HG03460 (cell line): ENCODE measurements around the gene TTC39B.

Source experiments
- ATAC-seq: cut with Tn5 transposase; IDR thresholded peaks from one replicate; pipeline ENCODE4 v1.9.1; 2021; ENCODE audit not compliant: unreplicated experiment

The TTC39B gene

DNA sequence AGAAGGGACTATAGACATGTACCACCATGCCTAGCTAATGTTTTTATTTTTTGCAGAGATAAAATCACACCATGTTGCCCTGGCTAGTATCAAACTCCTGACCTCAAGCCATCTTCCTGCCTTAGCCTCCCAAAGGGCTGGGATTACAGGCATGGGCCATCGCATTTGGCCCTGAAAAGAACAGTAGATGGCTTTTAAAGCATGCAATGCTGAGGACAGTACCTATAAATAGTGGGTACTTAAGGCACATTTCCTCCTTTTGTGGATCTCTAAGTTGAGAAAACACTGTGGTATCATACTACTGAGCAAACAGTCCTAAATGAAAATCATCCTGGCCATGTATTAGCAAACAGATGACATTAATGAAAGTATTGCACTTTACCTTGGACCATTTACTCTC lies 119.4 kb downstream of the TTC39B start:
- ATAC-seq, result no peak

DNA sequence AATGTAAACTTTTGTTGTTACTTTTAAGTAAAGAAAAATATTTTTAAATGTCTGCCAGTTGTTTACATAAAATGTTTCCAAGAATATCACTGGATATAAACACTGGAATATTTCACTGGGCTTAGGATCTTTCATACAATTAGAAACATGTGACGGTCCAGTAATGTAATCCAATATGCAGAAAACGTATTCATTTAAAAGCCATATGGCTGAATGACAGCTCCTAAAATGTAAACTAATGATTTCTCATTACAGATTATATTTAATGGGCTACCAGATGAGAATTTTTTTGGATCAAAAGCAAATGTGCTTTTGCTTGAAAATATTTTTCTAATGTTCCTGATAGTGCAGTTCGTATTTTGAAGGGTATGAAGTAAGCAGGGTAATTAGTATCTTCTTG lies 124.3 kb downstream of the TTC39B start:
- ATAC-seq, result no peak

DNA sequence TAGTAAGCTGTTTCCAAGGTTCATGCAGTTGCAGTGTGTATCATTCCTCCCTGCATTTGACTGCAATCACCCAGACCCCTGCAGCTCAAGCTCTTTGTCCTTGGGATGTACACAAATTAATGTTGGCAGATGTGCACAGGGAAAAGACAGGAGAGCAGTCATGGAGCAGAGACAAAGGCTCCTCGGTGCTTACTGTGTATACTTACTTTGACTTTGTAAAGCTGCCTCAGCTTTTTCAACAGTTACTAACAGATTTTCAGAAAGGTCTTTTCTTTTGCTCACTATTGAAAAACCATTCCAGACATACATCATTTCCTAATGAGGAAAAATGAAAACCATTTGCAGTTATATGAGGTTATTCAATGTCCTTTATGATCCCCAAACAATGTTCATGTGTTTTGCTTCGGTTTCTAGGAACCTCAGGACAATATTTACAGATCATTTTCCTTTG lies 124.9 kb downstream of the TTC39B start:
- no peak for ATAC-seq

DNA sequence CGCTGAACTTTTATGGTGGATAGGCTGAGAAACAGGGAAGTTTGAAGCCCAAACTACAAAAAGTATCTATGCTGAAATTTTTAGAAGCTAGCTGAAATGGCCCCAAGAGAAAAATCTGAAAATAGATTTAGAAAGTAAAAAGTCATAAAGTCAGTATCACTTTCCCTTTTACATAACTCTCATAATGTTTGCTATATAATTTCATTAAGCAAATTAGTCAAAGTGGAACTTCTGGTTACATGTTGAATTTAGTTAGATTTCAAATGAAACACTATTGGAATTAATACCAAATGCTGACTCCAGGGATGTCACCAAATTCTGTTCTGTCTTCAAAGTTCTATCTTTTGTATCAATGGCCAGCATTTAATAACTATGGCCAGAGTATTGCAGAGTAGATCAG lies 126.9 kb downstream of the TTC39B start:
- ATAC-seq, result no peak

DNA sequence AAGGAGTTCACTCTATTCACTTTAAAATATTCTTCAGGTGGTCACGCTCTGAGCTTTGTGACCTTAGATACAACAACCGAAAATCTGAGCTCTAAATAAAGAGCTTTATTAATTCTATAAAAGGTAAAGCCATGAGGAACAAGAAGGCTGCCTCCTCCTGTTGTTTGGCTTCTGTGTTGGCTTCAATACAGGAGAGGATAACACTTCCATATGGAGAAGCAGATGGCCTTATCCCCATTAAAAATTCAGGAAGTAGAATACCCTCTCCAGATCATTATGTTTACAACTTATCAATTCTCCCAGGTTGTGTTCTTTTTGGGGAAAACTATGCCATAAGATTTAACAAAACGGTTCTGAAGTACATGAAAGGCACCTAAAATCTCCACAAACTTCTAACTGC lies 128.4 kb downstream of the TTC39B start:
- no peak for ATAC-seq

DNA sequence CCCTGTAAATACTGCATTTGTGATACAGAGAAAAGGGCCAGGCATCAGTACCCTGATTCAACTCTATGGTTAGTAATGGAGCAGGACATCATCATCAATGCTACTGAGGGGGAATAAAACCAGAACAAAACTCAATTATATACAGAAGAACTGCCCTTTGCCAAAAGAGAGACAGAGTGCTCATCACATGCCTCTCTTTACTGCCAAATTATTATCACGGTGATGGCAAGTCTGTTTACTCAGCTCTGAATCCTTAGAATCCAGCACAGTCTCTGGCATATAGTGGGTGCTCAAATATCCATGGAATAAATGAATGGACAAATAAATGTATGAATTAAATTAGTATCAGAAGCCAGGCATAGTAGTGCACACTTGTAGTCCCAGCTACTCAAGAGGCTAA lies 130.2 kb downstream of the TTC39B start:
- ATAC-seq, result no peak

DNA sequence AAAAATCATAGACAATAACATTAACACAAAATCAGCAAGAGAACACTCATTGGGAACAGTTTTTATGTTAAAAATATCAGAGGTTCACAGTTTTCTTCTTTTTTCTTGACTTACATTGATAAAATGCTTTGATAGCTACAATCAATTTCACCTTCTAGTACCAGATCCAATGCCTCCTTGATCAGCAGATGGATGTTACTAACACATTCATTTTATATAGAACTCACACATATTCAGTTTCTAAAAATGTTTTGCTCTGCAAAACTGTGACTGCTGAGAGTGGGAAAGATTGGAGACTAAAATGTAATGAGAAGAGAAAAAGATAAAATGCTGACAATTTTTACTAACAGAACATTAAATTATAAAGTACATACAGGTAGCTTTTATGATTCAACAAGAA lies 143.1 kb downstream of the TTC39B start:
- ATAC-seq, result no peak

DNA sequence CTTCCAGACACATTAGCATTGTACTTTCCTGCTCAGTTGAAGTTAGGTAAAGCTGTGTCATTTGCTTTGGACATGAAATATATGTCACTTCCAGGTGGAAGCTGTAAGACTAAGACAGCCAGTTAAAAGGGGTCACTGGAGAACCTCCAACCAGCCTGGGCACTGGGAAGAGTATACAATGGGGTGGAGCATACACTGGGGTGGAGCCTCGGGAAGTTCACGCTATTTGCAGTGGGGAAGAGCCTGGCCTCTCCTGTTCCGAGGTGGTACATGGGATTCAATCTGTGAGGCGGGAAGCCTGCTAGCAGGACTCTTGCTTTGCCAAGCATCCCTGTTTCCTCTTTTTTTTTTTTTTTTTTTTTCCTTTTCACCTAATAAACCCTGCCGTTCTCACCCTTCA lies 145.3 kb downstream of the TTC39B start:
- no peak for ATAC-seq

DNA sequence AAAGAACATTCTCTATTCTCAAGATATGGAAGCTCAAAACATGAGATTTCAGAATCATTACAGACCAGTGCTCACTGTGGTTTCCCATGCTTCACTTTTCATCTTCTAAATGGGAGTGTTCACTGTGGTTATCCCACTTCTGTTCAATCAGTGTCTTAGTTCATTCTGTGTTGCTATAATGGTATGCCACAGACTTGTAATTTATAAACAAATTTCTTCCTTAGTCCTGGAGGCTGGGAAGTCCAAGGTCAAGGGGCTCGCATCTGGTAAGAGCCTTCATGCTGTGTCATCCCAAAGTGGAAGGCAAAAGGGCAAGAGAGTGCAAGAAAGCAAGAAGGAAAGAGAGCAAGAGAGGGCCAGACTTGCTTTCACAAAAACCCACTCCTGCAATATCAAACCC lies 146.3 kb downstream of the TTC39B start:
- ATAC-seq, result no peak

DNA sequence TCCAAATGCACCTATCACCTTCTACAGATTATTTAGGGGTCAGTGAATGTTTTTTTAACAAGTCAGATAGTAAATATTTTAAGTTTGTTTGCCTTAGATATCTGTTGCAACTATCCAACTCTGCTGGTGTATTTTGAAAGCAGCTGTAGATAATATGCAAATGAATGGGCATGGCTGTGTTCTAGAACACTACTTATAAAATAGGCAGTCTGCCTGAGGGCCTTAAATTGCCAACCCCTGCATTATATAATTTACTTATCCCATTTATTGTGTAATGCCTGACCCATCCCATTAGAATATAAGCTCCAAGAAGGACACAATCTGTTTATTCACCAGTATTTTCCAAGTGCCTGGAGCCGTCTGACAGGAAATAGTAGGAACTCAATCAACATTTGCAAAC lies 149.0 kb downstream of the TTC39B start:
- ATAC-seq, result no peak

DNA sequence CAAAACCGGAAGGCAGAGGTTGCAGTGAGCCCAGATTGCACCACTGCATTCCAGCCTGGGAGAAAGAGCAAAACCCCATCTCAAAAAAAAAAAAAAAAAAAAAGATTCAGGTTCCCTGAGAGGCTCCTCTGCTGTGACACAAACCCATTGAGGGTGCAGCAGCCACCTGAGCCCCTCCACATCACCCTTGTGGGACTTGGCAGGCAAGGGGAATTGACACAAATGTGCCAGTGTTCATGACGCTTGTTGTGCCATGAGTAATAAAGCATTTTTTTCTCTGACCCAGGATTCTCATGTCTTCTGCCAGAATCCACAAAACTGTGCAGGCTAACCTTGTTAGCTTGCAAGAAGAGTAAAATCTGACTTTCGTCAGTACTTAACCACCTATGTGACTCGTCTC lies 149.6 kb downstream of the TTC39B start:
- ATAC-seq, result no peak

DNA sequence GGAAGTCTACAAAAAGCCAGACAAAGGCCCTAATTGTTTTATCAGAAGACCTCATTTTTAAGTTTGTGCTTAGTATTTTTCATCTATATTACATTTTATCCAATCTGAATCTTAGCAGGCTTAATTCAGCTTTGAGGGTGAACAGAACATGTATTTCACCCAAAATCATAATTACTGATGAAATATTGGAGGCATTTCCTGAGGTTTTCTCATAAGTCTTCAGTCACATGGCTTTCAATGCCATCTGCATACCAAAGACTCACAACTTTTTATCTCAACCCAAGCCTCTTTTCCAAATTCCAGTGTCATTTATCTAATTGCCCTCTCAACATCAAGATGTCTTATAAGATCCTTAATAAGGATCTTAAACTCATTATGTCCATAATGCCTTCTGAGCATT lies 150.8 kb downstream of the TTC39B start:
- no peak for ATAC-seq

DNA sequence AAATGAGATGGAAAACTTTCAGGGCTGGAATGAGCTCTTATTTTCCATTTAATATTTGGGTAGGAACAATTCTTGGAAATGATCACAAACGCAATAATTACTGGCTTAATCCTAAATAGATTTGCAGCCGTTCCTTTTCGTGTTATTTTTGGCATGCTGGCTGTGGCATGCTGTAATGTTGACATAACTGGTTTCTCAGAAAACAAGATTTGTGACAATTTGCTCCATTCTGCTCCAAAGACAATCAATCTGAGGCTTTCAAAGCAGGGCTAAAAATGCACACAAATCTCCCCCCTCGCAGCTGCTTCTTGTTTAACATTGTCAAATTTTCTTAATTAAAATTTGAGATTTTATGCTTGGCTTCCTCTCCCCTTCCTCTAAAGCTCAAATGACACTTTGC lies 151.2 kb downstream of the TTC39B start:
- ATAC-seq, result no peak

DNA sequence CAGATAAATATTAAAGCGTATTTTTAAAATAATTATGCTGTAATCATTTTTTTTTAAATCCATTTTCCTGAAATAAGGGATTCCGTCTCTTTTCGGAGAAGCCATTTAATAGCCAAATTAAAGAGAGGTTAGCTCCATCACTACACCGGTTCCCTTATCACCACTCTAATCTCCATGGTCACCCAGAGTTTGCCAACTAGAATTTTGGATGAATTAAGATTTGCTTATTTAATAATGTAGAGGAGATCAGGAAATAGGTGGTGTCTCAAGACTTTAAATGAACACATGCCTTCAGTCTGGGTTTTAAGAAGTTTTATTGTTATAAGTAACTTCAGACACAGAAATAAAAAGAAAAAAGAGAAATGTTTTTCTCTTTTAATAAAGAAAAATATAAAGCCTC lies 151.7 kb downstream of the TTC39B start:
- ATAC-seq, result no peak

DNA sequence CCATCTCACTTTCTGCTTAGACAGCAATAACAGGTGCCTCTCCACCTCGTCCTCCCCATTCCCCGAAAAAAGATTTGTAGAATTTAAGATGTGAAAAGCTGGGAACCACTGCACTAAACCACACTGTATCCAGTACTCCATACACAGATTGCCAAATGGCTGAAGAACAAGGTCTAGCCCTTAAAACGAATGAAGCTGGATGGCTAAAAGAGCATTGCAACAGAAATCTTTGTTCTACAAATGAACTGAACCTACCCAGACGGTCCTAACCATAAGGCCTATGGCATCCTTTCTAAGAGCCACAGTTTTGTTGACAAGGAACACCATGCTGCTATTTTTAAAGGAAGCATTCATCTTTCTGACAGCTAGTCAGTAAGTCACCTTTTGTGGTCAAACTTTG lies 152.3 kb downstream of the TTC39B start:
- ATAC-seq, result no peak

DNA sequence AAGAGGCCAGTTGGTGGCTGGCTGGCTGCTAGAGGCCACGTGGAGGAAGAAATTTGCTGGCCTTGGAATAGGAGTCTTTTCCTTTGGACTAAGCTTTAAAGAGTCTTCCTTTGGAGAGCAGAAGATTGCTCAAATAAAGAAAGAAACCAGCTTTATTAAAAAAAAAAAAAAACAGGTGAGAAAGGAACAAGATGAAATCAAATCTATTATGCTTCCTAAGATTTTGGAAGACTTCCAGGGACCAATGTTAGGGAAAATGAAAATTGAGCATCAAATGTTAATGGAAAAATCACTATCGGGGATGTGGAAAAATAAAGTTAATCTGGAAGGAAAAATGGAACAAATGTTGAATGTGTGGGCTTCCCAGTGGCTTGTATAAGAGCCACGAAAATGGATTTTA lies 153.1 kb downstream of the TTC39B start:
- no peak for ATAC-seq

DNA sequence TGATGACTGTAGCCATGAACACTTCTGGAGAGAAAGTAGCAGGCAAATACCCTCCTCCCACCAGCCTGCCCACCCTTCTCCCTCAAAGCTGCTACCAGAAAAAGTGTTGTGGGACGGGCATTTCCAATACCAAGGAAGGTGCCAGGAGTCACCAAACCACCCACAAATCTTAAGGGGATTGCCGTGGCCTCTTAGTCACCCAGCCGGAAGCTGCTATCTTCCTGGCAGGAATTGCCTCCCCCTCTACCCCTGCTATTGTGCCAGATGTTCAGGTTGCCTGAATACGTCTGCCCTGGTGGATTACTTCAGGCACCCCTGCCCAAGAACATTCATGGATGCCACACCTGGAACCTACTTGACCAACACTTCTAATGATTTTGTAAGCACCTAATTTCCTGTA lies 156.1 kb downstream of the TTC39B start:
- ATAC-seq, result no peak

DNA sequence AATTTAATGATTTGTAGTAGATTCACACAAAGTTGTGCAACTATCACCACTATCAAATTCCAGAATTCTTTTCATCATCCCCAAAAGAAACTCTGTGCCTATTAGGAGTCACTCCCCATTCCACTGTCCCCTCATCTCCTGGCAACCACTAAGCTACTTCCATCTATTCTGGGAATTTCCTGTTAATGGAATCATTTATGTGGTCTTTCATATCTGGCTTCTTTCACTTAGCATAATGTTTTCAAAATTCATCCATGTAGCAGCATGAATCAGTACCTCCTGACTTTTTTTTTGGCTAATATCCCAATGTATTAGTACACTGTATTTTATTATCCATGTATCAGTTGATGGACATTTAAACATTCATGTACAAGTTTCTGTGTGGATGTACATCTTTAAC lies 157.6 kb downstream of the TTC39B start:
- ATAC-seq, result no peak

DNA sequence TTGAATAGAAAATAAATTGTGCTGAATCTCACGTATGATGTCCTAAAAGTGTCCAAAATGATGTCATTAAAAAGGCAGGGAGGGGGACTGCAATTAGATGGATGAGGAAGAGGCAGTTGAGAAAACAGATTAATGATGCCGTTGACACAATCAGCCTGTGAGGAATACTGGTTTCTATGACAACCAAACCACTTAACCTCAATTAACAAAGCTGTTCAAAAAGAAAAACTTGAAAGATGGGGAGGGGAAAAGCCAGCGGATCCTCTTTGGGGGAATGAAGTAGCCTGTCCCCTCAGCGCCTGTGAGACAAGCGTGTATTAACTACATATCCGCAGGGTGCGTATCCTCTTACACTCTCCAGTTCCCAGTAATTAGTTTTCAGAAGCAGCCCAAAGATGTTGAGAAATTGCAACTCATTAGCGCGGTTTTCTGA lies 160.7 kb downstream of the TTC39B start:
- ATAC-seq, result no peak

DNA sequence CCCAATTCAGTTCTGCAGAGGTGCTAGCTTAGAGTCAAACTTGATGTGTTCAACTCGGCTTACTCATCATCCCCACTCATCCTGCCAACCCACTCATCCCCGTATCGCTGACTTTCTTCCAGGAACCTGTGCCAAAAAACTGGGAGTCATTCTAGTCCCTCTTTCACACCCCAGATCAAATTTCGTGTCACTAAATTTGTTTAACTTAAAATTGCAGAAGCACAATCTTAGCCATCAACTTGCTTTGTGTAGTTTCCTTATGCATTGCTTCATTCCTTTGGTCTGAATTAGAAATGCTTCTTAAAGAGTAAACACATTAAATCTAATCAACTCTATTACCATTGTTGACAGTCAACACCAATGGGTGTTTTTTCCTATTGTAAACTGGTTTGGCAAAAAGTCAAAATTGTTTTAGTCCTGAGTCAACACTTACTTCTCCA lies 162.4 kb downstream of the TTC39B start:
- ATAC-seq, result no peak

DNA sequence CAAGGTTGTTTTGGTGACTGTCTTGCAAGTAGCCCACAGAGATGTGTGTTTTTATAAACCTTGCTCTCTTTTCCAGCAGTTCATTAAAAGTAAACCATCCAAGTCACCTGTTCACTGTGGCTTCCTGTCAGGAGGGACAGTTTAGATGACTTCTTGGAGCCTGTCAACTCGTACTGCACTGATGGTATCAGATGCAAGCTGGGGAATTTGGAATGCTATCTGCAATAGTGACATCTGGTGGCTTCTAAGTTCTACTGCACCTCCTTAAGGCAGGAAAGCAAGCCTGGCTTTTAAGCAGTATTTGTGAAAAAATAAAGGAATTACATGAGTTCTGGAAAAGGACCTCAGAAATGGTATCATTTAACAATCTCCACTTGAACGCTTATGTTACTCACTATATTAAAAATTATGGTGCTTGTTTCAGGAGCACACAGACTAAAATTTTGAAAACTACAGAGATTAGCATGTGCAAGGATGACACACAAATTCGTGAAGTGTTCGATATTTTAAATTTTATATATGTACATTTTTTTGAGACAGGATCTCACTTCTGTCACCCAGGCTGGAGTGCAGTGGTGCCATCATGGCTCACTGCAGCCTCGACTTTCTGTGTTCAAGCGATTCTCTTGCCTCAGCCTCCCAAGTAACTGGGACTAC lies 164.0 kb downstream of the TTC39B start:
- peak; percentile 97 for ATAC-seq

DNA sequence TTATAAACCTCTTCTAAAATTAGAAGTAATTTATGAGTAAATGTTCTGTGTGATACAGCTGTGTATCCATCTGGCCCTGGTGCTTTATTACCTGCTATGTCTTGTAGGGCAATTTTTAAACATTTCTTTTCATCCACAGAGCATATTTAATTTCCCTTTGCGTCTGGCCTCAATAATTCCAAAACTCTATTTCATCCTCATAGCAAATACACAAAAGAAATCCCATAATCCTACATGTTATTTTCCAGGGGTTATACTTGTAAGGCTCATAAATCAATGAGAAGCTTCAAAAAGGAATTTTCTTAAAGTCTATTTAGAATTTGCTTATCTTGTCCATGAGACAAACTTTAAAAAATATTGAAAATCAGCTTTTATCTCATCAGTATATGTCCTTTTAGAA lies 167.0 kb downstream of the TTC39B start:
- no peak for ATAC-seq

DNA sequence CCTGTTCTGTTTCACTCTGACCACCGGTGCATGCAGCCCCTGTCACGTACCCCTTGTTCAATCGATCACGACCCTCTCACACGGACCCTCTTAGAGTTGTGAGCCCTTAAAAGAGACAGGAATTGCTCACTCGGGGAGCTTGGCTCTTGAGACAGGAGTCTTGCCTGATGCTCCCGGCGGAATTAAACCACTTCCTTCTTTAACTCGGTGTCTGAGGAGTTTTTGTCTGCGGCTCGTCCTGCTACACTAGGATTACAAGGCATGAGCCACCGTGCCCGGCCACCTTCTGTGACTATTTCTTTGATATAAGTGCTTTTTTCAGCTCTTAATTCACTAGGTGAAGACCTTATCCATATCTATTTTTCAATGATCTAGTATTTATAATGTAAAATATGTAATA lies 167.5 kb downstream of the TTC39B start:
- ATAC-seq, result no peak

DNA sequence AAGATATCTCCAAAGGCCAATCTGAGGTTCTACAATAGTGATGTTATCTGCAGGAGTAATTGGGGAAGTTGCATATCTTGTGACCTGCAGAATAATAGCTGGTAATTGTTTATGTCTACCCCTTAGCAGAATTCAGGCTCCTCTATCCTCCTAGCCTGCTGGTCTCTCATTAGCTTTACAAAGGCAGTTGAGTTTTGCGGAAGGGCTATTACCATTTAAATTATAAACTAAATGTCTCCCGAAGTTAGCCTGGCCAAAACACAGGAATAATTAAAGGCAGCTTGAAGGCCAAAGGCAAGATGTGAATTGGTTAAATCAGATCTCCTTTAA lies 168.7 kb downstream of the TTC39B start:
- ATAC-seq, result no peak
